ENCODE measurements around the gene DPEP2.
A peak's percentile ranks its signal among the peaks of the same experiment; 100 is the strongest.
"Not testable (repeated sequence)": the region's sequence is repeated elsewhere in the genome, so short reads cannot be mapped to it uniquely, and the experiment has no call there.

The DPEP2 gene

GRCh38 chr16:68005211-68005610 is 5.9 kb upstream of the DPEP2 start:
- no peak for DNase-seq

- no peak for DNase-seq
These were observed 3.7 kb upstream of the DPEP2 start for GRCh38 chr16:68003031-68003430.

GRCh38 chr16:68000450-68000849 is 1.2 kb upstream of the DPEP2 start:
- DNase-seq: no peak

GRCh38 chr16:67999985-68000384 is 701 bp upstream of the DPEP2 start:
- no peak for DNase-seq

DNA sequence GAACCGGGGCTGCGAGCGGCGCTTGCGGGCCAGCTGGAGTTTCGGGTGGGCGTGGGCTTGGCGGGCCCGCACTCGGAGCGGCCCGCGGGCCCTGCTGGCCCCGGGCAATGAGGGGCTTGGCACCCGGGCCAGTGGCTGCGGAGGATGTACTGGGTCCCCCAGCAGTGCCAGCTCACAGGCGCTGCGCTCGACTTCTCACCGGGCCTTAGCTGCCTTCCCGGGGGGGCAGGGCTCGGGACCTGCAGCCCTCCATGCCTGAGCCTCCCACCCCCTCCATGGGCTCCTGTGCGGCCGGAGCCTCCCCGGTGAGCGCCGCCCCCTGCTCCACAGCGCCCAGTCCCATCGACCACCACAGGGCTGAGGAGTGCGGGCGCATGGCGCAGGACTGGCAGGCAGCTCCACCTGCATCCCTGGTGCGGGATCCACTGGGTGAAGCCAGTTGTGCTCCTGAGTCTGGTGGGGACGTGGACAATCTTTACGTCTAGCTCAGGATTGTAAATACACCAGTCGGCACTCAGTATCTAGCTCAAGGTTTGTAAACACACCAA is 979 bp downstream of the DPEP2 start:
- DNase-seq: not testable (repeated sequence)

GRCh38 chr16:67996666-67997065 is 2.6 kb downstream of the DPEP2 start:
- DNase-seq: no peak

DNA sequence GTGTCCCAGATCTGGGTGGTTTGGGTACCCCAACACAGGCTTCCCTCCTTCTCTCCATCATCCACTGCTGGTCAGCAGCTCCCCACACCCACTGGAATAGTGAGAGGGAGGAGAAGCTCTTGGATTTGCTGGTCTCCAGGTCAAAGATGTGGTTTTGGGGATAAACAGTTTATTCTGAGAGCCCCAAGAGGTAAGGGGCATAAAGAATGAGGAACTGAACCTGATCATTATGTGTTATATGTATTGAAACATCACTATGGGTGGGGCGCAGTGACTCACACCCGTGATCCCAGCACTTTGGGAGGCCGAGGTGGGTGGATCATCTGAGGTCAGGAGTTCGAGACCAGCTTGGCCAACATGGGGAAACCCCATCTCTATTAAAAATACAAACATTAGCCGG is 3.9 kb downstream of the DPEP2 start:
- DNase-seq: no peak

GRCh38 chr16:67994040-67994408 is 5.3 kb downstream of the DPEP2 start:
- peak; percentile 33 for DNase-seq

DNA sequence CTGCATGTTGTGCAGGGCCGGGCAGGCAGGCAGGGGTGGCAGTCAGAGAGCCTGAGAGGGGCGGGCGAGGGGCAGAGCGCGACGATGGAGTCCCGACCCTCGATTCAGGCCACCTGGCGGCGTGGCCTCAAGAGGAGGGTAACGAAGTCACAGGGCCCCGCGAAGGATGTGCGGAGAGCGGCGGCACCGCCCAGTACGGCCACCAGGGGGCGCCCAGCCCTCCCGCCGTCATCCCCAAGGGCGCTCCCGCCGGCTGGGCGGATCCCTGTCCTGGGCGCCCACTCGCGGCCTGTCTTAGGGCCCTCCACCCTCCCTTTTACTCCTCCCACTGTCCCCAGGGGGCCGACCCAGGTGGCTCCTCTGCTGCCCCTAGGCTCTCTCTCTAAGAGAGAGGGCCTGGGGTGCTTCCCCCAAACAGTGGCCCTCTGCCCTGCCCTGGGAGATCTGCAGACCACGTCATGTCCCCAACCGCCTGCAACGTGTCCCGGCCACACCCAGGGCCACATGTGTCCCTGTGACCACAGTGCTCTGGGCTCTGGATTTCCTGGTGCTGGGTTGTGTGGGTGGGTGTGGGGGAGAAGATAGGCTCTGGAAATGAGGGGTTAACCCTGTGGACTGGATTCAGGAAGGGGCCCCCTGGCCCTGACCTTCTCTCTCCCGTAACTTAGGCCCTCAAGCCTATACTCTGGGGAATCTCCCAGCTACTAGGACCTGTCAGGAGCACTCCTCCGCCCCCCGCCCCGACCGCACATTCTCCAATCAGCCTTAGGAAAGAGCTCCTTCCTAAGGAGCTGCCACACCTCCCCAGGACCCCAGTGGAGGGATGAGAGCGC is 5.9 kb downstream of the DPEP2 start:
- DNase-seq: peak; percentile 46

- DNase-seq: no peak
These were observed 6.5 kb downstream of the DPEP2 start for GRCh38 chr16:67992661-67993206.

GRCh38 chr16:67990018-67990386 is 9.3 kb downstream of the DPEP2 start:
- DNase-seq: no peak

GRCh38 chr16:67989322-67990017 is 9.8 kb downstream of the DPEP2 start:
- no peak for DNase-seq

GRCh38 chr16:67988675-67989074 is 10.6 kb downstream of the DPEP2 start:
- no peak for DNase-seq

- no peak for DNase-seq
These were observed 11.7 kb downstream of the DPEP2 start for GRCh38 chr16:67987460-67988160.

- no peak for DNase-seq
These were observed 12.3 kb downstream of the DPEP2 start for GRCh38 chr16:67986949-67987348.

GRCh38 chr16:67982011-67982696 is 17.1 kb downstream of the DPEP2 start:
- no peak for DNase-seq

DNA sequence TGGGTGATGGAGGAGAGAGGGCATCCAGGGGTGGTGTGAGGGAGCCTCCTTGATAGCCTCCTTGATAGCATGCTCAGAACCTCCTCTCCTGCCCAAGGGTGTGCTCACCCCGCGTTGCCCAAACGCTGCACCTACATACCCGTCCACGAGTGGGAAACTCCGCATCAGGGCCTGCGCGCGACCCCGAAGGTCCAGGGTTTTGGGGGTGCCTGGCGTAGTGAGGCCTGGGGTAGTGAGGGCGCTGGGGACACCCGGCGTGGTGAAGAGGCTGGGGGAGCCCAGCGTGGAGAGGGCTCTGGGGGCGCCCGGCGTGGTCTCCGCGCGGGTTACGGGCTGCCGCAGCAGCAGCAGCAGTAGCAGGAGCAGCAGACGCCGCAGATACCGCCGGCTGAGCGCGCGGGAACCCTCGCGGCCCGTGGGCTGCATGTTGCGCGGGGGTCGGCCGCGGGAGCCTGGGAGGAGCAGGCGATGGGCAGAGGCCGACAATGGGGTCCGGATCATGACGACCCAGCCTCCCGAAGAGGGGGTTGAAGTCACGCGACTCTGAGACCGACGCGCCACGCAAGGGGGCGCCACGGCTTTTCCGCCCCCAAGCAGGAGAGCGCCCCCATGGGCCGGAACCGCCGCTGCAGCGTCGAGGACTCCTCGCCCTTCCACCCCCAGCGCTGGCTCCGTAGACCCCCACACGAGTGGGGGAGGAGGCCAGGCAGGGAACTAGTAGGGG is 19.2 kb downstream of the DPEP2 start, which contains the start of gene DPEP3:
Gene DPEP3, minus strand, starts transcription at position 545 of the 724 bp plus-strand sequence. Its CDS starts 119 bp downstream, at position 426.
- no peak for DNase-seq

DNA sequence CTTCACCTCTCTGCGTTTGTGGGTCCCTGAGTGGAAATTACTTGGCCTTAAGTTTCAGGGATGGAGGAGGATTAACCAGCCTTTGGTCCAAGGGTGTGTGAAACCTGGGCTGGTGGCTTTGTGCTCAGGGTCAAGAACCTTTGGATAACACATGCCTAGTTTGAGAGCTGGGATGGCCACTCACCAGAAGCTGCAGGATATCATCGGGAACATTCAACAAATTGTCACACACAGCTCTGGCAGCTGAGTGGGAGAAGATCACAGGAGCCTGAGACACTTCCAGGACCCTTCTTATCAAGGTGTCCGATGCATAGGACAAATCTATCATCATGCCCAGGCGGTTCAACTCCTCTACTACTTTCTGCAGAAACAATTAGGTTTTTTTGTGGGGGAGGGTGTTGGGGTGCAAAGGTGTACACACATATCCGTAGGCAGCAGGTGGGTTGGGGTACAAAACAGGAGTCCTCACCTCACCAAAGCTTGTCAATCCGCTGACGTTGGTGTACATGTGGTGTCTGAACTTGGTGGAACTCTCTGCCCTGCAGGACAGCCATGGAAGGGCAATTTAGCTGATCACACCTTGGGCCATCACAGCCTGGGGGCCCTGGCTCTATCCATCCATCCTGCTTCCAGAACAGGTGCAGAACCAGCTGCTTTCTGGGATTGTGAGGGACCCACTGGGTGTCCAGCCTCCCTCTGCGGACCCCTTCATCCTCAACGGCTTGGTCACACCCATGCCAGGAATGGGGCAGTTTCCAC is 21.6 kb downstream of the DPEP2 start:
- no peak for DNase-seq

DNA sequence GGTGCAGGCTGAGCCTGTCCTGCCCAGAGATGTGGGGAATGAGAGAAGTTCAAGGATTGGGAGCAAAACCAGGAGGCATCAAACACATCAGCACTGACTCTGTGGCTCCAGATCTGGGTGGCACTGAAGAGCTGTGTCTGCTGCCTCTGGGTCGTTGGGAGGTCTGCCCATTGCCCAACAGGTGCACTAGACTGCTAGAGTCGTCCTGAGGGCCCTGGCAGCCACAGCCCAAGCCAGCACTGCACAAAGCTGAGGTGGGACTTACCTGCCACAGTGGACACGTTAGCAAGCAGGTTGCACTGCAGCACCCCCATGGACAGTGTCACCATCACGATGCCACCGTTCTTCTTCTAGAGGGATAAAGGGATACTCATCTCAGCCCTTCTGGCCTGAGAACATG is 22.3 kb downstream of the DPEP2 start:
- no peak for DNase-seq

GRCh38 chr16:67976205-67976604 is 23.1 kb downstream of the DPEP2 start:
- DNase-seq: no peak
